Osteocyte (in vitro differentiated cells): ENCODE measurements around the gene SLC9A4. TPM values are rescaled to one million over a fixed set of nuclear protein-coding genes. Genes with fewer than 3 reads are reported as not detected.

Experiments
- DNase-seq: peaks from one replicate; pipeline ENCODE4 v3.0.0; 2021; ENCODE audit warnings: mixed read lengths; ENCODE audit not compliant: unreplicated experiment; ENCODE audit errors: extremely low spot score
- H3K27ac Mint-ChIP-seq: one replicate; pipeline ENCODE4 v1.8.0; 2021; ENCODE audit warnings: mild to moderate bottlenecking, mixed read lengths; ENCODE audit not compliant: unreplicated experiment
- H3K27me3 Mint-ChIP-seq: one replicate; pipeline ENCODE4 v1.8.0; 2021; ENCODE audit warnings: mixed read lengths; ENCODE audit not compliant: unreplicated experiment
- H3K36me3 Mint-ChIP-seq: one replicate; pipeline ENCODE4 v1.8.0; 2021; ENCODE audit warnings: mixed read lengths; ENCODE audit not compliant: unreplicated experiment
- H3K4me1 Mint-ChIP-seq: one replicate; pipeline ENCODE4 v1.8.0; 2021; ENCODE audit warnings: mixed read lengths; ENCODE audit not compliant: unreplicated experiment
- H3K4me3 Mint-ChIP-seq: one replicate; pipeline ENCODE4 v1.8.0; 2021; ENCODE audit warnings: mild to moderate bottlenecking, moderate library complexity, mixed read lengths; ENCODE audit not compliant: unreplicated experiment
- H3K9me3 Mint-ChIP-seq: one replicate; pipeline ENCODE4 v1.8.0; 2021; ENCODE audit warnings: mixed read lengths; ENCODE audit not compliant: unreplicated experiment
- total RNA-seq: library from RNA; stranded (reverse); gene quantifications from 2 replicates; pipeline ENCODE4 v1.2.1, GENCODE V29; 2021
- TF ChIP-seq, protein P1 (sequence below): fragments of 200-600 bp; sonication (generic); IDR thresholded peaks from 2 replicates; pipeline ENCODE4 v1.5.0; 2021; ENCODE audit warnings: antibody characterized with exemption, mild to moderate bottlenecking, moderate library complexity

SLC9A4 gene
- total RNA-seq, 1 donor from 2014 or later = not detected

DNA sequence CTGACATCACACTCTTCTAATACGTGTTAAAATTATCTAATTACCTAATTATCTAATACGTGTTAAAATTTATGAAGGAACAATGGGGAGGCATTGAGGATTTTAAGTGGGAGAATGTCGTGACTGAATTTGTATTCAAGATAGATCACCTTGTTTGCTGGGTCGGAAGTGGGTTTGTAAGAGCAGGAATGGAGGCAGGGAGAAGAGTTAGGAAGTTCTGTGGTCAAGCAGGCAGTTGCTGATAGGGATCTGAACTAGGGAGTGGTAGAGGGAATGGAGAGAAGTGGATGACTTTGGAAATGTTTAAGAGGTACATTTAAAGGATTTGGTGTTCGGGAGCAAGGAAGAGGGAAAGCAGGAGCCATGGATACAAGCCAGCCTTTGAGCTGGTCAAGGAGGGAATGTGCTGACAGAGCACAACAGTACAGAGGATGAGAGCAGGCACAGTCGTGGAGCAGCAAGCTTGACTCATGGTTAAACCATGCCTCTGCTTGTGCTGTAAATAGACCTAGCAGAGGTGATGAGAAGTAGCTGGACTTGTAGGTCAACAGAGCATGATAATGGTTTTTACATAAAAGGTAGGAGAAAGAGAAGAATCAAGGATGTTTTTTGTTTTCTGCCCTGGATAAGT is 33.8 kb upstream of the SLC9A4 start:
- Mint-ChIP-seq H3K9me3 (no peaks in the 10 kb centered on the region), H3K36me3 (no peaks in the 10 kb centered on the region), H3K4me1 (no peaks in the 10 kb centered on the region), H3K27ac (no peak overlapping the region), H3K4me3 (no peak overlapping the region), H3K27me3 (peaks cover 18% of the 10 kb centered on the region)
- no peak for DNase-seq
- TF ChIP-seq, protein P1, sequence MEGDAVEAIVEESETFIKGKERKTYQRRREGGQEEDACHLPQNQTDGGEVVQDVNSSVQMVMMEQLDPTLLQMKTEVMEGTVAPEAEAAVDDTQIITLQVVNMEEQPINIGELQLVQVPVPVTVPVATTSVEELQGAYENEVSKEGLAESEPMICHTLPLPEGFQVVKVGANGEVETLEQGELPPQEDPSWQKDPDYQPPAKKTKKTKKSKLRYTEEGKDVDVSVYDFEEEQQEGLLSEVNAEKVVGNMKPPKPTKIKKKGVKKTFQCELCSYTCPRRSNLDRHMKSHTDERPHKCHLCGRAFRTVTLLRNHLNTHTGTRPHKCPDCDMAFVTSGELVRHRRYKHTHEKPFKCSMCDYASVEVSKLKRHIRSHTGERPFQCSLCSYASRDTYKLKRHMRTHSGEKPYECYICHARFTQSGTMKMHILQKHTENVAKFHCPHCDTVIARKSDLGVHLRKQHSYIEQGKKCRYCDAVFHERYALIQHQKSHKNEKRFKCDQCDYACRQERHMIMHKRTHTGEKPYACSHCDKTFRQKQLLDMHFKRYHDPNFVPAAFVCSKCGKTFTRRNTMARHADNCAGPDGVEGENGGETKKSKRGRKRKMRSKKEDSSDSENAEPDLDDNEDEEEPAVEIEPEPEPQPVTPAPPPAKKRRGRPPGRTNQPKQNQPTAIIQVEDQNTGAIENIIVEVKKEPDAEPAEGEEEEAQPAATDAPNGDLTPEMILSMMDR = no peak

DNA sequence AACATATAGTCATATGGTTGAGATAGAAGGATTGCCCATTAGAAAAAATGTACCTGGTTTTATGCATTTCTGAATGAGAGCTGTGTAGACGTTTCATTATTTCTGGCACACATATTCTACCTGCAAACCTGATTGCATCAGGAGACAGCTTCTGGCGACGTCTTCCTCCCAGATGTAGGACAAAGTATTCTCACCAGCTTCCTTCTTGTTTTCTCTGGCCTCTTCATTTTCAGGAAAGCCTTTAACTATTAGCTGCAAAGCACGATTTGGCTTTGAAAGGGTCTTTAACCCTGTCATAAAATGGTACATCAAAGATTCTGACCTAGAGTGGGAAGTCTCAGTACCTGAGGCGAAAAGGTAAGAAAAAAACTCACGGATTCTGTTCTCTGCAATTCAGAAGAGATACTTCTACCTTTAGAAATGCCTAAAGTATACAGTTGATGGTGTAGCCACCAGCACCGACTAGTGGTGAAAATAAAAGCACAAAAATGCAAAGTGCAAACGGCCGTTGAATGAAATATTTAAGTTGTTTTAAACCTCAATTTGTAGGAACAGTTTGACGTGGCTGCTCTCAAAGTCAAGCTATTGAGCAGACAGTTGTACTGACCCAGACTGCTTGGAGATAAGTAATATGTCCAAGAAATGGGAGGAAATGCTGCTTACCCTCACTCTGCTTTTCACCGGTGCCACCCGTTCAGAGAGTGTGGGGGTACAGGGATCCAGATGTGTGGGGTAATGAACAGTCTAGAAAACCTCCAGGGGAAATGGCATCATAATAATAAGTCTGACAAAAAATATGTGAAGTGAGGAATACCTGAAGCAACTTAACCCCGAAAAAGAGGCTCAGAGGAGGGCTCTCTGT is 29.8 kb upstream of the SLC9A4 start:
- Mint-ChIP-seq H3K36me3 (no peaks in the 10 kb centered on the region), H3K9me3 (no peaks in the 10 kb centered on the region), H3K27ac (no peak overlapping the region), H3K4me3 (no peak overlapping the region), H3K4me1 (no peaks in the 10 kb centered on the region), H3K27me3 (peaks cover 12% of the 10 kb centered on the region)
- TF ChIP-seq, protein P1 = peak; percentile 72
- DNase-seq = no peak

DNA sequence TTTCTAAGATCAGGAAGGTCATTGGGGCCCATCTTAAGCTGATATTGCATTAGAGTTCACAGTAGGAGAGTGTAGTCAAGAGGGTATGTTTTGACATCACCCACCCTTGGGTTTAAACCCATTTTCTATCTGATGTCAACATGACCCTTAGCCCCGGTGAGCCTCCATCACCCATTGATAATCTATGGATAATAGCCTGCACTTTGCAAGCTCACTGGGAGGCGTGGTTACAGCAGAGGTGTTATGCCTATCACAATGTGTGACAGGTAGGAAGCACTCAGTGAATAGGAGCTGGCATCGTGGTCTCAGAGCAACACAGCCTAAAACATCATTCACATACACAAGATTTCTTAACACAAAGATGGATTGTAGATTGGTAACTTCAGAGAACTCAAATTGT is 28.8 kb upstream of the SLC9A4 start:
- Mint-ChIP-seq H3K4me1 (no peaks in the 10 kb centered on the region), H3K27ac (no peak overlapping the region), H3K27me3 (peaks cover 12% of the 10 kb centered on the region), H3K4me3 (no peak overlapping the region), H3K36me3 (no peaks in the 10 kb centered on the region), H3K9me3 (no peaks in the 10 kb centered on the region)
- TF ChIP-seq, protein P1 = no peak
- no peak for DNase-seq

DNA sequence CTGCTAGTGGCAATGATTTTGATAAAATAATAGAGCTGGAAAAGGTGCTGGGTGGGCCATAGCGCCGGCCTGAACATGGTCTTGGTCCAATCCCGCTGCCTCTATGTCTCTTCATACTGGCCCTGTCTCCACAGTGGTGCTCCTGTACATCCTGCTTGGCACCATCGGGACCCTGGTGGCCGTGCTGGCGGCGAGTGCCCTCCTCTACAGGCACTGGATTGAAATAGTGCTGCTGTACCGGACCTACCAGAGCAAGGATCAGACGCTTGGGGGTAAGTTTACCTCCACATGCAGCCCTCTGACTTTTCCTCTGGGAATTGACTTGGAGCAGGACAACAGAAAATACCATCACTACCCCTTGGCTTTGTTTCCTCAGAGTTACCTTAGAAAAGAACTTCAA is 26.1 kb upstream of the SLC9A4 start:
- H3K4me3 Mint-ChIP-seq = no peak overlapping the region
- H3K27ac Mint-ChIP-seq = no peak overlapping the region
- no peaks in the 10 kb centered on the region for H3K36me3 Mint-ChIP-seq
- TF ChIP-seq, protein P1 = no peak
- DNase-seq = no peak
- peaks cover 12% of the 10 kb centered on the region for H3K27me3 Mint-ChIP-seq
- no peaks in the 10 kb centered on the region for H3K9me3 Mint-ChIP-seq
- H3K4me1 Mint-ChIP-seq = no peaks in the 10 kb centered on the region

DNA sequence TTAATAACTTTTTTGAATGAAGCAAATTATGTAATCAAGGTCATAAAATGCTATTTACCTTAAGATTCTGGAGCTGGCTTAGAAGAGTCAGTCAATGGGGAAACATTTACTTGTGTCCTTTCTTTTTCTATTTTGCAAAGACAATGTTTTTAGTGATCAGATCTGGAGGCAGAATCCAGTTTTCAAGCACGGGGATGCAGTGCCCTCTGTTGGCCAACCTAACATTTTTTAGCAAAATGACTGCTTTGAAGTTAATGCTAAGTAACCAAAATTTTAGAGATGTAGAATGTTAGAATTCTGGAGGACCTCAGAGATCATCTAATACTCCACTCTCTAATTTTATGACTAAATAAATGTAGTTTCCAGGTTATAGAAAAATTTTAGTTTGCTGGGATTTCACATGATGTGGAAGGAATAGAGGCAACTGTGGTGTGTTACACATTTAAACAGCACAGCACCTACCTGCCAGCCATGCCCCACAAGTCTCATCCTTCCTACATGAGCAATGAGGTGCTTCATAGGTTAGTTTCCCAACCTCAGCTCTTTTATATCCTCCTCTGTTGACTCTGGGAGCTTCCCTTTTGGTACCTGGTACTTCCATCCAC is 23.6 kb upstream of the SLC9A4 start:
- Mint-ChIP-seq H3K27ac (no peak overlapping the region), H3K4me1 (no peaks in the 10 kb centered on the region), H3K9me3 (no peaks in the 10 kb centered on the region), H3K4me3 (no peak overlapping the region), H3K36me3 (no peaks in the 10 kb centered on the region), H3K27me3 (peaks cover 10% of the 10 kb centered on the region)
- TF ChIP-seq, protein P1 = peak; percentile 74
- DNase-seq = no peak
